Activated CD4-positive, alpha-beta T cell treated with anti-CD3 and anti-CD28 coated beads, Interleukin-2, amount 50 U/mL, for 4 hours (primary cell): ENCODE data around the gene TMEM151B.
"Not testable (repeated sequence)": the region's sequence is repeated elsewhere in the genome, so short reads cannot be mapped to it uniquely, and the experiment has no call there.

Source experiments
- DNase-seq, 2 experiments: peaks; one replicate each; pipeline ENCODE4 v3.0.0-alpha.2; 2020

Gene TMEM151B

DNA sequence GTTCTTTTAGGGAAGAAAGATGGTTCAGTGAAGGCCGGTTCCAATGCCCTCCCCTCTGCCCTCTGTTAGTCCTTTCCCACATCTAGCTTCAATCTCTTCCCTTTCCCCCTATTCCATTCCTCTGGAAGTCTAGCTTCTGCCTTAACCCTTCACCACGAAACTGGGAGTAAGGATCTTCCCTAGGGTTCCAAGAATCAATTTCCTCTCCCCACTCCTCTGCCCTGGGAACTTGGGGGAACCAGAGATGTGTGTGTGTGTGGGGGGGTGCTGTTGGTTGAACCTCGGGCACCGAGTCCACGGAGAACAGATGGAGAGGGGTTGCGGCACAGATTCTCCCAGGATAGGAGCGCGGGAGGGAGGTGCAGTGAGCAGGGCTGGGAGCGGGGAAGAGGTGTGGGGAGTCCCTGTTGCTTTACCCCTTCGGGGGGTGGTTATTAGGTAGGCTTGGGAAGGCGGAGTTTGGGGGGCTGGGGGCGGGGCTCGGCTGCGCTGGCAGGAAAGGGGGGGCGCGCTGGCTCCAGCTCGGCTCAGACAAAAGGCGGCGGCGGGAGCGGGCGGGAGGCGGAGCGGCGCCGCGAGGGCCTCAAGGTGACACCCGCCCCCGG, at the start of gene TMEM151B:
TMEM151B (plus strand) TSS at position 530 of the 605 bp plus-strand sequence. CDS start 293 bp downstream, outside the sequence.
- DNase-seq: no peak

DNA sequence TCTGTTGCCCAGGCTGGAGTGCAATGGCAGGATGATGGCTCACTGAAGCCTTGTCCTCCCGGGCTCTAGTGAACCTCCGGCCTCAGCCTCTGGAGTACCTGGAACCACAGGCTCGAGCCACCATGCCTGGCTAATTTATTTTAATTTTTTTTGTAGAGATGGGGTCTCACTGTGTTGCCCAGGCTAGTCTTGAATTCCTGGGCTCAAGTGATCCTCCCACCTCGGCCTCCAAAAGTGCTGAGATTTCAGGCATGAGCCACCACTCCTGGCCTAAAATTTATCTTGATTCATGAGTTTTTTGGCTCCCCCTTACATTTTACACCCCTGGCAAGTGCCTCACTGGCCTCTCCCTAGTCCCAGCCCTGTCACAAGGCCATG, 49.3 kb upstream of the TMEM151B start:
- DNase-seq: no peak

DNA sequence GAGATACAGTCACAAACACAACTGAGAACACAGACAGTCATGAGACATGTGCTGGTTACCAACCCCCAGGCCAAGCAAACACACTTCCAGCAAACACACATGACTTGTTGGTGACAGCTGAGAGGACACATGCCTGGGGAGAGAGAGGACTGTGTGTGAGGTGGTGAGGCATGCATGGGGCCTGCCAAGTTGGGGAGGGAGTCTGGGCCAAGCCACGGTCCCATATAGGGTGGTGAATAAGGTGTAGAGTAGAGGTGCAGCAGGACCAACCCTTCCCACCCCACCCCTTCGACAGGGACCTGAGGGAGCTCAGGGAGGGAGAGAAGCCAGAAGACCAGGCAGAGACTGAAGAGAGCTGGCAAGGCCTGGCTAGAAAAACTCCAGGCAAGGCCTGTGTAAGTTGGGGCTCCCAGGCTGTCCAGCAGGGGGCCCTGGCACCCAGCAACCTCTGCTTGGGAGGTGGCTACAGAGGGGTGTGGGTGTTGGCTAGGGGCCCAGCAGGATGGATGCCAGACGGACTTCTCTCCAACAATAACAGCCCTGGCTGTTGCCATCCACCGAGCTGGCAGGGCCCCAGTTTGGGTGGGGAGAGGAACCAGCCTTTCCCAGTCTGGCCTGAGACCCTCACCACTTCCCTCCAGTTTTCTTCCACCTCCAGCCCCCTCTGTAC, 48.8 kb upstream of the TMEM151B start:
- peak; percentile 62 to 65 for DNase-seq

DNA sequence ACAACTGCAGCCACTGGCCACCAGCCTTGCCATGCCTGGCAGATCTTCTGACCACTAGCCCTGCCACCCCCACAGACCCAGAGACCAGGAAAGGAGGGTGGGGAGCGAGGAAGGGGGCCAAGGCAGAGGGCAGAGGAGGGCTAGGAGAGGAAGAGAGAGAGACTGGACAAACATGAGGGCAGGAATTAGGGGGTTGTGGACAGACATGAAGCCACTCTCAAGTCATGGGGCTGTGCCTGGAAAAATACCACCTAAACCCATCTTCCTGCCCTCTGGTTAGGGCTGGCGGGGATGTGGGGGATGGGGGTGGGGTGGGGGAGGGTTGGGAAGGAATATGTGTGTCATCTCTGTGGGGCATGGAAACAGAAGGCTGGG, 48.3 kb upstream of the TMEM151B start:
- DNase-seq: no peak

DNA sequence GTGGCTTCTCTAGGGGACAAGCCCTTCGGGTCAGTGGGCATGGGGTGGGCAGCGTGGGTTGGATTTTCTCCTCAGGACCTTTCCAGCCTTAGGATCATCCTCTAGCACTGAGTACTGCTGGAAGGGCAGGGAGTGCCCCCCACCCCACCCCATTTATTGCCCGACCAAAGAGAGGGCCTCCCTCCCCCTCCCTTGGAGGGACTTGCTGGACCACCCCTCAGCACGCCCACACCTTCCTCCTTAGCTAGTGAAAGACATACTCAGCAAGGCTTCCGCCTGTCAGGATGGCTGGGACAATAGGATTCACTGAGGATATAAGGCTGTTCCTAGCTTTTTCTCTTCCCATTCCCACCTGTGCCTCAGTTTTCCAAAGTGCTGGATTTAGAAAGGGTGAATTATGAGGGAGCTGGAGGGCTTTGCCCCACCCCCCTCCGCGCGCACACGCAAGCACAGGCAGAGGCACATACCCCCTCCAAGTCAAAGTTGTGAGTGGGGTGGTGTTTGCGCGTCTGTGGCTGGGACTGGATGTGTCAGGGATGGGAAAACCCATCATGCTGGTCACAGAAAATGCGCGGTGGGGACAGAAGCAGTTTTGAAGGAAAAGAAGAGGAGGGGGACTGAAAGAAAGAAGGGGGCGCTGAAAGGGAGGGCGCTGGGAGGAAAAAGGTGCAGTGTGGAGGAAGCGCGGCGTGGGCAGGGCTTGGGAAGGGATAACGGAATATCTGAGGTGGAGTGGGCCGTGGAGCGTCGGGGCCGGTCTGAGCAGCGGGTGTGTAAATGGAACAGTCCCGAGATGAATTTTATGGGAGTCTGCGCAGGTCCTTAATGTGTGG, 47.5 kb upstream of the TMEM151B start:
- no peak for DNase-seq

DNA sequence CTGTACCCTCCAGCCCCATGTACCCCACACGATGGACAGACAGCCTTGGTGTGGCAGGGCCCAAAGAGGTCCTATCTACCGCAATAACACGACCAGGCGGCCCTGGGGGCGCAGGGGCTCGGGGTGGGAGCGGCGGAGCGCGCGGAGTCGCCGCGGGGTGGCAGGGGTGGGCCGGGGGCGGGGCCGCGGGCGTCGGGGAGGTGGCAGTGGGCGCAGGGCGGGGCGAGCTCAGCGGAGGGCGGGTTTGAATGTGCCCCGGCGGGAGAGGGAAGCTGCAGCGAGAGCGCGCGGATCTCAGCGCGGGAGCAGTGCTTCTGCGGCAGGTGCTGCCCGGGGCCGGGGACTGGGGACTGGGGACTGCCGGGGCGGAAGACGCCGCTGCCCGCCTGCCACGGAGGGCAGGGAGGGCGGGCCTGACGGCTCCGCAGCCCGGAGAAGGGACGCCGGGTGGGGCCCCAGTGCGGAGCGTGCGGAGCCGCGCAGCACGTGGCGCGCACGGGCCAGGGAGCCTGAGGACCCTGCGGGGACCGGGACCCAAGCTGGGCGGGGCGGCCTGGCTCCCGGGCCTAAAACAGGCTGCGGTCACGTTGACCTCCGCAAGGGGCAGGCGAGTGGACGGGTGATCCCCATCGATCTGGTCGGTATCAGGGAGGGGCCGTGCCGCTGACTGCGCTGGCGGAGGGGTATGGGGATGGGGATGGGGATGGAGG, 46.8 kb upstream of the TMEM151B start, which contains the start of gene SLC29A1:
SLC29A1 (plus strand) TSS at position 277 of the 710 bp plus-strand sequence. CDS start 3,719 bp downstream, outside the sequence.
- peak; percentile 82 to 83 for DNase-seq

DNA sequence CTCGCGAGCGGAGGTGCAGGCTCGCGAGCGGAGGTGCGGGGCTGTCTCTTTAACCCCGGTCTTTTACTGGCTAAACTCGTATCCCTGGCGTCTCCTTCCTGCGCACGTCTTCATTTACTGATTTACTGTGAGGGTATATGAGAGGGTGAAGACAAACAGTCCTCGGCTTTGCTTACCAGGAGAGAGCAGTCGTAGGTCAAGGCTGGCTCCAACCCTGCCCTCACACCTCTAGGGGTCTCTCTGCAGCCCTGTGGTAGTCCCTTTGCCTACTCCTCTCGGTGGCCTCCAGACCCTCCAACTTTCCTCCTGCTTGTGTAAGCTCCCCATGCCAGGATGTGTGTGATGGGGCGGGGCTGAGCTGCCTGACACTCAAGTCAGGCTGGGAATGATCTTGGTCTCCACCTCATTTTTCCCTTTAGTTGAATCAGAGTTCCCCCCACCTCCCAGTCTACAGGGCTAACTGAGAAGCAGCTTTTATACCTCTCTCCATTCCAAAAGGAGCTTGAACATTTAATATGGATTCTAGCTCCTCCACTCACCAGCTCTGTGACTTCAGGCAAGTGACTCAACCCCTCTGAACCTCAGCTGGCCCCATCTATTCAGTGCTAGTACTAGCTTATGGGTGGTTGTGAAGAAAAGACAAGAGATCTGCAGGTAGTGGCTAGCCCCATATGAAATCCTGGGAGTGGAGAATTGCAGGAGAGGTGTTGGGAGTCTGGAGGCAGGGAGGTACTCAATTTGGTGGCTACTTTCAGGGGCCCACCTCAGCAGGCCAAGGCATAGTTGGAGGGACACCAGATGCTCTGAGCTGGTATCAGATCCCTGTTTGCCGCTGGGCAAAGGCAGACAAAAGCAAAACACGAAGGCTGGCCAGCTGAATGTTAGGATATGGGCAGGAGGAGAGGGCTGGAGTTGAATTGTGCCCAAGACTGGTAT, 46.0 kb upstream of the TMEM151B start:
- no peak for DNase-seq

DNA sequence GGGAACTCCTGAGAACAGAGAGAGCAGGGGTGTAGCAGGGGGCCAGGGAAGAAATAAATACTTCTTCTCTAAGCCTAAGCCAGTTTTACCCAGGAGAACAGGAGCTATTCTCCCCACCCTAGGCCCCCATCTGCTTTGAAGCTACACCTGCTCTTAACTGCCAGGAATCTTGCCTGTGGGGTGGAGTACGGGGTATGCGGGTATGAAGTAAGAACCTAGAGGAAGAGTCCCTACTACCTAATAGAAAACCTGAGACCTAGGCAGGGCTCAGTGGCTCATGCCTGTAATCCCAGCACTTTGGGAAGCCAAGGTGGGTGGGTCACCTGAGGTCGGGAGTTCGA, 45.3 kb upstream of the TMEM151B start:
- no peak for DNase-seq

DNA sequence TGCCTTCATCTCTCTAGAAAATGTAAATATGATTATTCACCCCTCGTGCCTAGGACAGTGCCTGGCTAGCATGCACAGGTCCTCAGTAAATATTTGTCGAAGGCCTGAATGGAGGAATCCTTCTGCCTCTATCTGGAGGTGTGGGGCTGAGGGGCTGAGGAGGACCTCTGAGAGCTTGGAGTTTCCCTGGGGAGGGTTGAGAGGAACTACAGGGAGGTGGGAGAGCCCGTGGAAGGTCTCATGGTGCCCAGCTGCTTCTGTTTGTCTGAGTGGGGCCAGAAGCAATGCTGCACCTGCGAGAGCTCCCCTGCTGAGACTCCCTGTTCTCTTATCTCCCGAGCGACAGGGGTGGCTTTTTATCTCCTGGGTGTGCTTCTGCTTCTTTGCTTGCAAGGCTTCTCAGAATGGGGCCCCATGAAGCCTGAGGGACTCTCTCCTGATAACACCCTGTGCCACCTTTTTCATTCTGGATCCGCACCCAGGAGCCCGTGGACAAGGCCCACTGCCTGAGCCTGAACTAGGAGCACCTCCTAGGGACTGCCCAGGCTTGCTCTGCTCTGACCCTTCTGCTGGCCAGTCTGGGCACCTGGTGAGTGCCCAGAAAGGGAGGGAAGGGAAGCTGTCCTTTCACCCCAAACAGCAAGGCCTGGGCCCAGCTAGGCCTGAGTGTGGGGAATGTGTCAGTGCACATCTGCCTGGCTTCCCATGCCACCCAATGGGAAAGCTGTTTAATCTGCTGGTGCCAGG, 44.5 kb upstream of the TMEM151B start:
- DNase-seq: no peak

DNA sequence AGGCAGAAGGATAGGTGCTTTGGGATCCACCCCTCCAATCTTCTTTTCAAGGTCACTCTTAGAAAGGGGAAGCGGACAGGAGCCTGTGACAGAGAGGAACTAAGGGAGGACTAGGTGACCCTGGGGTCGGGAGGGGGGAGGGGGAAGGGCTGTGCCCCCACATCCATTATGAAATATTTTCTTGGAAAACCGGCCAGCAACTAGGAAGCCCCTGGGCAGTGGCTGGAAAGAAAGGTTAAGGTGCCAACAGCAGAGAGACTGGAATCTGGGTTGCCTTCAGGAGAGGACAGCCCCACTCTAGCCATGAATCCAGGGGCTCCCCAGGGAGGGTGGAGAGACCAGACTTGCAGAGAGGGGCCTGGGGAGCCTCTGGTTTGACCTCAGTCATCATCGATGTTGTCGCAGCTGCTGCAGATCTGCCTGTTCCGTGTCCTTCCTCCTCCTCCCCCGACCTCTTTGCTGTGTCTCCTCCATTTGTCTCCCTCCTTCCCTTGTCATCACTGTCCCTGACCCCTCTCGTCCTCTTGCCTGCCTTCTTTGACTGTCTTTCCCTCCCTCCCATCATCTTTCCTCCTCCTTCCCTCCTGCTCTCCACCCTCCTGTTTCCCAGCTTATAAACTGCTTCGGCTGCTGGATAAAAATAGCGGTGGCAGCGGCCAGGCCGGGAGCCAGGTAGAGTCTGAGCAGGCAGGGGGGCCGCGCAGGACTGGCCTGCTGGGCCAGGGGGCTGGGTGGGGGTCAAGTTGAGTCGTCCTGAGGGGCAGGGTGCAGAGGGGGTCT, 43.7 kb upstream of the TMEM151B start:
- no peak for DNase-seq

DNA sequence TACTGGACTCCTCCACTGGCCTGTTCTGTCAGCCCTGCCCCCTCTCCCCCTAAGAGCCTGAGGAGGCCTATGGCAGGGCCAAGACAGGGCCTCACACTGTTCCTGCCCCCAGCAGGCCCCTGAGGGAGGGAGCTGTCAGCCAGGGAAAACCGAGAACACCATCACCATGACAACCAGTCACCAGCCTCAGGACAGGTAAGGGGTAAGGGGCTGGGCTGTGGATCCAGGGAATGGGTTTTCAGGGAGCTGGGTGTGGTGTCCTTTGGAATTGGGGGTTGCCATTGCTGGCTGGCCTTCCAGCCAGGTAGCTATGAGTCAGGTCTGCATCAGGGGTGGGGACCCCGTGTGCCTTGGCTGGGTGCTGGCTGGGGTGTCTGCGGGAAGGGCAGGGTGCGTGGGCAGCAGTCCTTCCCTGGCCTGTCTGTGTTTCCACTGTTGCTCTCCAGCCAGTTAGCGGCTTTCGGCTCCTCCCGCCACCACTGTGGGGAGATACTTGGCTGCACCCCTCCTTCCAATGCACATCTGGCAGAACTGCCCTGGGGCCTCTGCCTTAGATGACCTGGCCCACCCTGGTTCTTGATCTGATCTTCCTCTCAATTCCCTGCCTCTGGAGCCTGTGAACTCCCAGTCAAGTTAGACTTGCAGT, 43.0 kb upstream of the TMEM151B start:
- no peak for DNase-seq

DNA sequence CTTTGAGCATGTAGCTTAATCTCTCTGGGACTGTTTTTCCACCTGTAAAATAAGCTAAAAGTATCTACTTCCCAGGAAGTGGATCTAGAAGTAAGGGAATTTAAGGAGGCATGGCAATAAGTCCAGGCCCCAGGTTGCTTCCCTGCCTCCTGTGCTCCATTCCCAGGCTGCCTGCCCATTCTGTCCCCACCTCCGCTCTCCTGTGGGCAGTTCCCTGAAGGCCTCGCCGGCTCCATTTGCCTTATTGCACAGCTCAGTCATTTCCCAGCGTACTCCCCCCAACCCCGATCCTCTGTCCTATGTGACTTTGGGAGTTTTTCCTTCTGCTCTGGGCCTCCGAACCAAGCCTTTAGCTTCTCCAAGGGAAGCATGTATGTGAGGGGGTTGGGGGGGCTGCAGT, 42.2 kb upstream of the TMEM151B start:
- DNase-seq: no peak

DNA sequence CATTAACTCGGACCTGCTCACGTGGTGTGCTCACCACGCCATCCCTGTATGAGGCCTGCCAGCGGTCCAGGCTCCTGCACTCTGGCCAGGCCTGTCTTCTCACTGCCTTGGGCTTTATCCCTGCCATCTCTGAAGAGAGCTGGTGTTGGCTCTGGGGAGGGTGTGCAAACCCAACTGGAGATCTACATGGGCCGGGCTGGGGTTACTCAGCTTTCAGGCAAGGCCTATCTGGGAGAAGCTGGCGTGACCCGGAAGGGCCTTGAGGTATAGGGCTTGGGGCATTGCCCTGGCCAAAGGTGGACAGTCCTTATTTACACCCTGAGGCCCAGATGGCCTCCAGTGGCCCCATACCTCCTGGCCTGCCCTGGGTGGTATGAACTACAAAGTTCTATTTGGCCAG, 41.8 kb upstream of the TMEM151B start:
- no peak for DNase-seq

DNA sequence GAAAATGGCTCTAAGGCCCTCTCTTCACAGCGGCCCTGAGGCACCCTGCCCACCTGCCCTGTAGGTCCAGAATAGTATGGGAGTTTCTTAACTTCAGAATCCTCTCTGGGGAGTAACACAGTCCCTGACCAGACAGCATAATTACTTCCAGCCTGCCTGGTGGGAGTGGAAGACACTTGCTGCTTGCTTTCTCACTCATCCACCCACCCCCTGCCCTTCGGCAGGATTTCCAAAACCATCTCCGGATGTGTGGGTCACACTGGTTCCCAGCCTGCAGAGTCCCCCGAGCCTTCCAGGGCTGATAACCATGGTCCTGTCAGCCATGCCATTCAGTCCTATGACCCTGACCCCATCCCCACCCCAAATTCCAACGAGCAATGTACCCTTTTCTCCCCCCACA, 41.4 kb upstream of the TMEM151B start:
- DNase-seq: no peak

DNA sequence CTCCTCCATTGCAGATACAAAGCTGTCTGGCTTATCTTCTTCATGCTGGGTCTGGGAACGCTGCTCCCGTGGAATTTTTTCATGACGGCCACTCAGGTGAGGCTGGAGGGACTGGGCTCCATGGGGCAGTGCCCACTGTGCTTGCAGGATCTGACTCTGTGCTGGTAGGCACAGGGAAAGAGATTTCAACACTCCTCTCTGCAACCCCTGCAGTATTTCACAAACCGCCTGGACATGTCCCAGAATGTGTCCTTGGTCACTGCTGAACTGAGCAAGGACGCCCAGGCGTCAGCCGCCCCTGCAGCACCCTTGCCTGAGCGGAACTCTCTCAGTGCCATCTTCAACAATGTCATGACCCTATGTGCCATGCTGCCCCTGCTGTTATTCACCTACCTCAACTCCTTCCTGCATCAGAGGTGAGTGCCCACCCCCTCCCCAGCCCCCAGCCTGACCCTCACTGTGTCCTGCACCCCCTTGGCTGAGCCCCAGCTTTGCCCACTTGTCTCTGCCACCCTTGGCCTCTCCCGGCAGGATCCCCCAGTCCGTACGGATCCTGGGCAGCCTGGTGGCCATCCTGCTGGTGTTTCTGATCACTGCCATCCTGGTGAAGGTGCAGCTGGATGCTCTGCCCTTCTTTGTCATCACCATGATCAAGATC, 40.7 kb upstream of the TMEM151B start:
- DNase-seq: no peak

DNA sequence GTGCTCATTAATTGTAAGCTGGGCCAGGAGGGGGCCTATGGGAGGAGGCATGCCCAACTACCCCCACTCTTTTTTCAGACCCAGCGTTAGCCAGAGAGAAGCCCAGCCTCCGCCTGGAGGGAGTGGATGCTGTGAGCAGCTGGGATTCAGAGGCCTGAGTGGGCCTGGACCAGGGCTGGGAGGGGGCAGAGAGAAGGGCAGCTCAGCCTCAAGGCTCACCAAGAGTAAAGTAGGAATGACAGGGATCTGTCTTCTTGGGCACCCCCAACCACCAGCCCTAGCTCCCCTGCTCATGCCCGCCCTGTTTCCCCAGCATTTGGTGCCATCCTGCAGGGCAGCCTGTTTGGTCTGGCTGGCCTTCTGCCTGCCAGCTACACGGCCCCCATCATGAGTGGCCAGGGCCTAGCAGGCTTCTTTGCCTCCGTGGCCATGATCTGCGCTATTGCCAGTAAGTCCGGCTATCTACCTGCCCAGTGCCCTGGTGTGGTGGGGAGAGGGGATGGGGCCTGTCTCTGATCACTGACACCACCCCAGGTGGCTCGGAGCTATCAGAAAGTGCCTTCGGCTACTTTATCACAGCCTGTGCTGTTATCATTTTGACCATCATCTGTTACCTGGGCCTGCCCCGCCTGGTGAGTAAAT, 40.1 kb upstream of the TMEM151B start:
- DNase-seq: no peak

DNA sequence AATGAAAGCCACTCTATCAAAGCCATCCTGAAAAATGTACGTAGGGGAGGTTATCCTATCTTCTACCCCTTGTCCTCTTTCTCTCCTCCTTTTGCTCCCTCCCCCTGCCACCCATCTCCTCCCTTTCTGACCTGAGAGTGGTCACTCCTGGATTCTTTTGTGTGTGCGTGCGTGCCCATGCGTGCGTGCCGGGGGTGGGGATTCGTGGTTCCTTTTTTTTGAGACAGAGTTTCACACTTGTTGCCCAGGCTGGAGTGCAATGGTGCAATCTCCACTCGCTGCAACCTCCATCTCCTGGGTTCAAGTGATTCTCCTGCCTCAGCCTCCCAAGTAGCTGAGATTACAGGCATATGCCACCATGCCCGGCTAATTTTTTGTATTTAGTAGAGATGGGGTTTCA, 38.8 kb upstream of the TMEM151B start:
- DNase-seq: not testable (repeated sequence)

DNA sequence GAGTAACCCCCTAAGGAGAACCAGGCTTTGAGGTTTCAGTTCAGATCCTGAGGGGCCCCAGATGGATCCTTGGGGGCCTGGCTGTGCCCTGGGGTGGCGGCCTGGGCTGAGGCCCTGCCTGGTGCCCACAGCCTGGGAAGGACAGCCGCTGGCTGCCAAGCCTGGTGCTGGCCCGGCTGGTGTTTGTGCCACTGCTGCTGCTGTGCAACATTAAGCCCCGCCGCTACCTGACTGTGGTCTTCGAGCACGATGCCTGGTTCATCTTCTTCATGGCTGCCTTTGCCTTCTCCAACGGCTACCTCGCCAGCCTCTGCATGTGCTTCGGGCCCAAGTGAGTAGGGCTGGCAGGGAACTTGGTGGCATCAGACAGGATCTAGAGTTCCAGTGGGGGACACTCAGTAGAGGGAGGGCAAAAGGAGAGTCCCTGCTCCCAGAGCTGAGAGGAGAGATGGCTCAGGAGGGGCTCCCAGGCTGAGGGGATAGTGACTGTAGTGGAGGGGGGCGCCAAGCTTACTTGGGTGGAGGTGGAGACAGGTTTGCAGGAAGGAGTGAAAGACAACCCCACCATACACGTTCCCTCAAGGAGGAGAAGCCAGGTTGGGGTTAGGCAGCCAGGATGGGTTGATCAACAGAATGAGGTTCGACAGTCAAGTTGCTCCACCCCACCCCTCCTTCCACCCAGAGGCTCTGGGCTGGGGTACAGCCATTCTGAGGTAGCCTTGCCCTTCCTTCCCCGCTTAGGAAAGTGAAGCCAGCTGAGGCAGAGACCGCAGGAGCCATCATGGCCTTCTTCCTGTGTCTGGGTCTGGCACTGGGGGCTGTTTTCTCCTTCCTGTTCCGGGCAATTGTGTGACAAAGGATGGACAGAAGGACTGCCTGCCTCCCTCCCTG, 37.3 kb upstream of the TMEM151B start:
- DNase-seq: no peak
